Breast epithelium (tissue), 4 donors: ENCODE data around the gene CDCA3. TPM values are rescaled to one million over a fixed set of nuclear protein-coding genes. Genes with fewer than 3 reads are reported as not detected.

Source experiments
- DNase-seq, 2 donors: peaks; one replicate each; pipeline ENCODE4 v3.0.0-alpha.2; 2019; ENCODE audit warnings: low spot score in 2 of 2
- H3K27ac ChIP-seq, 2 donors: fragments of 200-600 bp; sonication (generic) in 1 of 2; one replicate each; pipeline ENCODE4 v1.5.1; 2016 to 2019; ENCODE audit warnings: mild to moderate bottlenecking in 1 of 2
- H3K27me3 ChIP-seq, 2 donors: fragments of 200-600 bp; sonication (generic) in 1 of 2; one replicate each; pipeline versions ENCODE4 v1.5.1 to v1.6.0; 2017 to 2019; ENCODE audit warnings: control low read depth in 1 of 2, mild to moderate bottlenecking in 1 of 2
- H3K36me3 ChIP-seq: fragments of 200-600 bp; one replicate; pipeline ENCODE4 v1.5.1; 2019
- H3K4me1 ChIP-seq, 2 donors: fragments of 200-600 bp; sonication (generic); one replicate each; pipeline ENCODE4 v1.5.1; 2016 to 2019; ENCODE audit warnings: control low read depth in 1 of 2
- H3K4me3 ChIP-seq, 3 donors: fragments of 200-600 bp; sonication (generic); 1 replicate in 2 of 3; 2 replicates in 1 of 3; pipeline ENCODE4 v1.5.1; 2016 to 2019; ENCODE audit warnings: mild to moderate bottlenecking in 3 of 3, moderate library complexity in 2 of 3
- H3K9me3 ChIP-seq, 2 donors: fragments of 200-600 bp; sonication (generic) in 1 of 2; one replicate each; pipeline ENCODE4 v1.5.1; 2016 to 2019; ENCODE audit warnings: control low read depth in 1 of 2
- CTCF ChIP-seq, 3 donors: fragments of 450-650 bp; IDR thresholded peaks; one replicate each; pipeline ENCODE4 v1.5.1; 2016 to 2017; ENCODE audit warnings: antibody characterized with exemption in 3 of 3, mild to moderate bottlenecking in 3 of 3, moderate library complexity in 3 of 3
- POLR2A ChIP-seq: fragments of 450-650 bp; IDR thresholded peaks from one replicate; pipeline ENCODE4 v1.6.1; 2016; ENCODE audit warnings: antibody characterized with exemption, mild to moderate bottlenecking, moderate library complexity
- POLR2AphosphoS5 ChIP-seq, 3 donors: sonication (generic); formaldehyde crosslinking; IDR thresholded peaks; one replicate each; pipeline ENCODE4 v1.6.1; 2017; ENCODE audit warnings: antibody characterized with exemption in 3 of 3
- intact Hi-C: fragments of 100-400 bp; cut with DNase I; formaldehyde crosslinking; loops from one replicate; pipeline ENCODE4 v1.15.1; 2023; ENCODE audit warnings: low total_unique reads
- total RNA-seq, 3 donors: library from RNA; depleted of rRNA; stranded (reverse); fragments of >200 nt; gene quantifications; one replicate each; pipeline ENCODE4 v1.1.0, GENCODE V29; 2016

Gene CDCA3
- total RNA-seq, 3 donors from 2014 or later = 0.33 to 3.0 (median 1.8) TPM

GRCh38 chr12:6821591-6822425 is 29.3 kb downstream of the CDCA3 start, which contains the start of gene GPR162:
GPR162 (plus strand) TSS chr12:6821821; CDS start chr12:6823899, 2,078 bp downstream.
- Histone ChIP-seq H3K27me3 (peaks cover 5 to 19% of the 10 kb centered on the region in 2 donors), H3K4me1 (peaks cover 0 to 4% of the 10 kb centered on the region in 2 donors), H3K36me3 (no peaks in the 10 kb centered on the region), H3K27ac (peak within 1 kb of the TSS in 1 of 2 donors; percentile 48), H3K4me3 (peak within 1 kb of the TSS; percentile 35 to 67 (median 48)), H3K9me3 (no peaks in the 10 kb centered on the region)
- TF ChIP-seq CTCF (IDR thresholded peaks at IDR 0.05) (no peak), POLR2AphosphoS5 (IDR thresholded peaks at IDR 0.05) (no peak), POLR2A (no peak)
- no peak for DNase-seq
- intact Hi-C loops = loop anchor here (10.0 kb wide), 1 partner anchor 207 kb away; no protein-coding TSS in a partner anchor

GRCh38 chr12:6820166-6820565 is 30.9 kb downstream of the CDCA3 start:
- Histone ChIP-seq H3K27me3 (peaks cover 5 to 19% of the 10 kb centered on the region in 2 donors), H3K4me3 (no peak overlapping the region), H3K27ac (no peak overlapping the region), H3K9me3 (no peaks in the 10 kb centered on the region), H3K4me1 (peaks cover 0 to 2% of the 10 kb centered on the region in 2 donors), H3K36me3 (no peaks in the 10 kb centered on the region)
- no peak for DNase-seq
- TF ChIP-seq CTCF (IDR thresholded peaks at IDR 0.05) (no peak), POLR2AphosphoS5 (IDR thresholded peaks at IDR 0.05) (no peak)
- intact Hi-C loops = loop anchor here (10.0 kb wide), 1 partner anchor 205 kb away; no protein-coding TSS in a partner anchor

GRCh38 chr12:6819106-6820030 is 31.7 kb downstream of the CDCA3 start:
- no peaks in the 10 kb centered on the region for H3K4me1 ChIP-seq
- no peak for TF ChIP-seq CTCF (IDR thresholded peaks at IDR 0.05)
- TF ChIP-seq POLR2AphosphoS5 (IDR thresholded peaks at IDR 0.05) = no peak
- no peak for TF ChIP-seq POLR2A
- H3K36me3 ChIP-seq = no peaks in the 10 kb centered on the region
- H3K9me3 ChIP-seq = no peaks in the 10 kb centered on the region
- DNase-seq = no peak
- H3K27ac ChIP-seq = no peak overlapping the region
- H3K27me3 ChIP-seq = peaks cover 5 to 19% of the 10 kb centered on the region in 2 donors
- H3K4me3 ChIP-seq = no peak overlapping the region
- intact Hi-C loops = loop anchor here (10.0 kb wide), 1 partner anchor 205 kb away; no protein-coding TSS in a partner anchor

- no peak overlapping the region for H3K4me3 ChIP-seq
- H3K9me3 ChIP-seq = no peaks in the 10 kb centered on the region
- peaks cover 3 to 12% of the 10 kb centered on the region in 2 donors for H3K27me3 ChIP-seq
- H3K4me1 ChIP-seq = no peaks in the 10 kb centered on the region
- DNase-seq = no peak
- no peak overlapping the region for H3K27ac ChIP-seq
- no peak for TF ChIP-seq POLR2AphosphoS5 (IDR thresholded peaks at IDR 0.05)
- no peak for TF ChIP-seq POLR2A
- no peak for TF ChIP-seq CTCF (IDR thresholded peaks at IDR 0.05)
- intact Hi-C loops = no loop called here
- no peaks in the 10 kb centered on the region for H3K36me3 ChIP-seq
Observed at GRCh38 chr12:6818645-6819044, 32.4 kb downstream of the CDCA3 start.
